ENCODE results near the gene METTL24.
"Not testable (repeated sequence)": the region's sequence is repeated elsewhere in the genome, so short reads cannot be mapped to it uniquely, and the experiment has no call there.

Gene METTL24

DNA sequence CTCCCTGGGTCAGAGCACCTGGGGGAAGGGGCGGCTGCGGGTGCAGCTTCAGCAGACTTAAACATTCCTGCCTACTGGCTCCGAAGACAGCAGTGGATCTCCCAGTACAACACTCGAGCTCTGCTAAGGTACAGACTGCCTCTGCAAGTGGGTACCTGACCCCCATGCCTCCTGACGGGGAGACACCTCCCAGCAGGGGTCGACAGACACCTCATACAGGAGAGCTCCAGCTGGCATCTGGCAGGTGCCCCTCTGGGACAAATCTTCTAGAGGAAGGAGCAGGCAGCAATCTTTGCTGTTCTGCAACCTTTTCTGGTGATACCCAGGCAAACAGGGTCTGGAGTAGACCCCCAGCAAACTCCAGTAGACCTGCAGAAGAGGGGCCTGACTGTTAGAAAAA is 54.5 kb downstream of the METTL24 start:
- H3K4me3 ChIP-seq (ENCODE audit: low read depth, low read length); H3K9ac ChIP-seq (ENCODE audit: low read depth, low read length); H3K4me1 ChIP-seq (ENCODE audit: control insufficient read depth, insufficient read depth, low read length); H3K9me3 ChIP-seq (ENCODE audit: control insufficient read depth, insufficient read depth, low read length); H3K27me3 ChIP-seq (ENCODE audit: control insufficient read depth, insufficient read depth, low read length); H3K36me3 ChIP-seq (ENCODE audit: control insufficient read depth, insufficient read depth, low read length): not testable (repeated sequence)

DNA sequence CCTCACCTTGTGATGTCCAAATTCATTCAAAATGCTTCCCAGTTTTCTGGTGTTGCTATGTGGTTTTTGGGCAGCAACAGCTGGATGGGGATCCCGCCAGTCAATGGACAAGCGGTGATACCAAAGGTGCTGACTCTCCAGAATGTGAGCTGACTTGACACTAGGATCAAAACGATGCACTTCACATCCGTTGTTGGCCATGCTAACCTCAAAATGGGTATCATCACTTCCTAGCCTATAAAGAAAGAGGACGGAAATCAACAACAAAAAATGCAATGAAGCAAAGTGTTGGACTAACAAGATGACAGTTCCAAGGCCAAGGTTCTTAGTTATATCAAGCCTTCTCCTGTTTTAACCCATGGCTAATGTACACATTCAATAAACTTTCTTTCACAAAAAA is 59.2 kb downstream of the METTL24 start:
- H3K36me3 ChIP-seq (ENCODE audit: control insufficient read depth, insufficient read depth, low read length): no peaks in the 10 kb centered on the region
- no peak overlapping the region for H3K9ac ChIP-seq (ENCODE audit: low read depth, low read length)
- H3K4me1 ChIP-seq (ENCODE audit: control insufficient read depth, insufficient read depth, low read length): no peaks in the 10 kb centered on the region
- H3K4me3 ChIP-seq (ENCODE audit: low read depth, low read length): no peak overlapping the region
- no peaks in the 10 kb centered on the region for H3K27me3 ChIP-seq (ENCODE audit: control insufficient read depth, insufficient read depth, low read length)
- H3K9me3 ChIP-seq (ENCODE audit: control insufficient read depth, insufficient read depth, low read length): no peaks in the 10 kb centered on the region

DNA sequence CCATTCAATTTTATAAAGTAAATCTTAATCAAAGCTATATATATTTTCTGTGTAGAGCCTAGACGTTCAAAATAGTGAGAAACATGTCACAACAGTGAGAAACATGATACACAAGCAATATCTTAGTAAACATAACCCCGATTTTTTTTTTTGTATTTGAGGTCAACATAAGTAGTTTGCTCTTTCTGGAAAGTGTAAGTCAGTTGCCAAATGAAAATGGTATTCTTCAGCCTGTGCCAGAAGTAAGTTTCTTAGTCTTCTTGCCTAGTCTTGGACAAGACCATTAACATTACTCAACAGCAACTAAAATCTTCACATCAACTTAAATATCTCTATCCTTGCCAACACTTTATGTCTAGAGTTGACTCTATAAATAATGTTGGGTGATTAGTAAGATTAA is 59.7 kb downstream of the METTL24 start:
- no peaks in the 10 kb centered on the region for H3K9me3 ChIP-seq (ENCODE audit: control insufficient read depth, insufficient read depth, low read length)
- H3K4me1 ChIP-seq (ENCODE audit: control insufficient read depth, insufficient read depth, low read length): no peaks in the 10 kb centered on the region
- no peak overlapping the region for H3K9ac ChIP-seq (ENCODE audit: low read depth, low read length)
- no peaks in the 10 kb centered on the region for H3K36me3 ChIP-seq (ENCODE audit: control insufficient read depth, insufficient read depth, low read length)
- H3K4me3 ChIP-seq (ENCODE audit: low read depth, low read length): no peak overlapping the region
- no peaks in the 10 kb centered on the region for H3K27me3 ChIP-seq (ENCODE audit: control insufficient read depth, insufficient read depth, low read length)

DNA sequence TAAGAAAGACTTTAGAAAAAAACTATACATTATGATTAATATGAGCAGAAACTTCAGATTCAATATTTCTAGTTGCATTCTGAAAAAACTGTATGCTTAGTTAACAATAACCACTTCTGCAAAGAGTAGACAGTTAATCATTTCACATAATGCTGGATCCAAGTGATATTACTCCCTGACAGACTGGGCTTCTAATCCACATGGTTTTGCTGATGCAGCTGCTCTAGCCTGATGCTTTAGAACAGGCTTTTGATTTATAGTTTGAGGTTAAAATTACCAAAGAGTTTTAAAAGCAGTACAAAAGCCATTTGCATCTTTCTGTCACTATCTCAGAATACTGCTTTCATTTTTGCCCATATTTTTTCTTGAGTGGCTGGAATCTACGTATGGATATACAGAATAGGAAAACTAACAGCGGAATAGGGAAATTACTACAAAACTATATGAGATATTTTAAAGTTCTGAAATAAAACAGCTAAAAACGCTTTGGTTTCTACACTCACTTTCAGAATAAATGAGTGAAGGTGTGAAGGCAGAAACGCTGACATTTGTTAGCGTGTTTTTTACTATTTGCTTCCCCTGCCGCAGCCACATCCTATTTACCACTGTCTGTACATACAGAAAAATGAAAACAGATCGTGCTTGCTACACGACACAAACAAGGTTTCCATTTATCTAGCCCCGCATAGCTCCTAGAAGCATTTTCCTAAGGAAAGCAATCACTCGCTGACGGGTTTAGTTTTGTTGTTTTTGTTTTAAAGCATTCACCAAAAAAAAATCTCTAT is 61.7 kb downstream of the METTL24 start:
- Histone ChIP-seq H3K36me3 (ENCODE audit: control insufficient read depth, insufficient read depth, low read length) (no peaks in the 10 kb centered on the region), H3K9me3 (ENCODE audit: control insufficient read depth, insufficient read depth, low read length) (no peaks in the 10 kb centered on the region), H3K4me3 (ENCODE audit: low read depth, low read length) (no peak overlapping the region), H3K4me1 (ENCODE audit: control insufficient read depth, insufficient read depth, low read length) (no peaks in the 10 kb centered on the region), H3K9ac (ENCODE audit: low read depth, low read length) (no peak overlapping the region), H3K27me3 (ENCODE audit: control insufficient read depth, insufficient read depth, low read length) (no peaks in the 10 kb centered on the region)

DNA sequence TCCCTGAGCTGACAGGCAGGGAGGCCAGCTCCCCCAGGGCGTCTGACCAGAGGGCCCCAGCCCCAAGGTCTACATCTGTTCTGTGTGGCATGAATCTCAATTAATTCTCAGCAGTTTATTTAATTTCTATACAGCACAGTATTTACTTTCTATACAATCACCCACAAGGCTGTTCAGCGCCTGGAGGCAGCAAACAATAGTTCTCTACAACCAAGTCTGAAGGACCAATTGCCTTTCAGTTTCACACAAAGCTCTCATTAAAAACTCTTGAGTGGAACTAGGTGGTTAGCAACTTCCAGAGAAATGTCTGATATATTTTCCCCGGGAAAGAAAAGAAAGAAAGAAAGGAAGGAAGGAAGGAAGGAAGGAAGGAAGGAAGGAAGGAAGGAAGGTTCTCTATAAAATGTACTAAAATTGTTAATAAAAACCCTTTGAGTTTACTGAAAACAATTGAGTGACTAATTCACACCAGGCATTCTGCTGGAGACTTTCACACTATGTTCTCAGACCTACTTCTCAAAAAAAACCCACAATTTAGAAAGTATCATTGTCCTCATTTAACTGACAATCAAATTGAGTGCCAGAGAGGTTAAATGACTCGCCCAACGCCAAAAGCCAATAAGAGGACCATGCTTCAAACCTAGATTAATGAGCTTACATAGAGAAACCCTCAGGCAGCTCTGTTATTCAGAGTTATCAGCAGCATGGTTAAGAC is 62.5 kb downstream of the METTL24 start:
- Histone ChIP-seq H3K36me3 (ENCODE audit: control insufficient read depth, insufficient read depth, low read length) (no peaks in the 10 kb centered on the region), H3K9ac (ENCODE audit: low read depth, low read length) (no peak overlapping the region), H3K9me3 (ENCODE audit: control insufficient read depth, insufficient read depth, low read length) (no peaks in the 10 kb centered on the region), H3K4me1 (ENCODE audit: control insufficient read depth, insufficient read depth, low read length) (no peaks in the 10 kb centered on the region), H3K4me3 (ENCODE audit: low read depth, low read length) (no peak overlapping the region), H3K27me3 (ENCODE audit: control insufficient read depth, insufficient read depth, low read length) (no peaks in the 10 kb centered on the region)

DNA sequence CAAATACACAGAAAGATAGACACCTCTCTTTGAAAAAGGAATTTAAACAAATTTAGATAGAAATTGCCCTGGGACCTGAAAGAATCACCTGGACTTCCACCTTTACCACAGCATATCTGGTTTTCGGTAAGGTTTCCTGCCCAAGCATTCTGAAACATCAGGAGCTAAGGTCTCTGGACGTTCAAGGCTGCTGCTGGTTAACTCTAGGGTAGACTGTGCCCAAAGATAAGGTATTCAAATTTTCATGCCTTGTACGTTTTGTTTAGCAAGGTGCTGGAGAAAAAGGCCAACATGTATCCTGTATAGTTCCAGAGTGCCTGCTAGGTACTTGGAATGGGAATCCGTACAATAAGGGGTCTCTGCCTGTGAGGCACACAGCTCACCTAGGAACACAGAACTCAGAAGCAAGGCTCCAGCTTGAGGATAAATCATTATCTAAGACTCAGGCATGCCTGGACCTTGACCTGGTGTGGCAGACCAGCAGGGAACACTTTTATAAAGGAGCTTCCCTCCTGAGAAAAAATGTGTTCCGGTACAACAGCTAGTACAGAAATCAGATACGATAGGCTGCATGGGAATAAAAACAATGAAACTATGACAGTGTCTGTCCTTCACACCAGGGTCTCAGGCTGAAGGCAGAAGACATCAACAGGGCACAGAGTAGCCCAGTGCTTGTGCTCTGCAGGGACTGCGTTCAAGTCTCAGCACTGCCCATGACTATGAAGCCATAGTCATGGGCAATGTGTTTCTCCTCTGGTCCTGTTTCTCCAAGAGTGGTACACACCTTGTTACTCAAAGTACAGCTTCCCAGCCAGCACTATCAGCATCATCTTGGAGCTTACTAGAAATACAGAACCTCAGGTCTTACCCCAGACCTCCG is 70.4 kb downstream of the METTL24 start:
- Histone ChIP-seq H3K4me1 (ENCODE audit: control insufficient read depth, insufficient read depth, low read length) (peaks cover 7% of the 10 kb centered on the region), H3K9ac (ENCODE audit: low read depth, low read length) (no peak overlapping the region), H3K9me3 (ENCODE audit: control insufficient read depth, insufficient read depth, low read length) (no peaks in the 10 kb centered on the region), H3K27me3 (ENCODE audit: control insufficient read depth, insufficient read depth, low read length) (no peaks in the 10 kb centered on the region), H3K36me3 (ENCODE audit: control insufficient read depth, insufficient read depth, low read length) (no peaks in the 10 kb centered on the region), H3K4me3 (ENCODE audit: low read depth, low read length) (no peak overlapping the region)

DNA sequence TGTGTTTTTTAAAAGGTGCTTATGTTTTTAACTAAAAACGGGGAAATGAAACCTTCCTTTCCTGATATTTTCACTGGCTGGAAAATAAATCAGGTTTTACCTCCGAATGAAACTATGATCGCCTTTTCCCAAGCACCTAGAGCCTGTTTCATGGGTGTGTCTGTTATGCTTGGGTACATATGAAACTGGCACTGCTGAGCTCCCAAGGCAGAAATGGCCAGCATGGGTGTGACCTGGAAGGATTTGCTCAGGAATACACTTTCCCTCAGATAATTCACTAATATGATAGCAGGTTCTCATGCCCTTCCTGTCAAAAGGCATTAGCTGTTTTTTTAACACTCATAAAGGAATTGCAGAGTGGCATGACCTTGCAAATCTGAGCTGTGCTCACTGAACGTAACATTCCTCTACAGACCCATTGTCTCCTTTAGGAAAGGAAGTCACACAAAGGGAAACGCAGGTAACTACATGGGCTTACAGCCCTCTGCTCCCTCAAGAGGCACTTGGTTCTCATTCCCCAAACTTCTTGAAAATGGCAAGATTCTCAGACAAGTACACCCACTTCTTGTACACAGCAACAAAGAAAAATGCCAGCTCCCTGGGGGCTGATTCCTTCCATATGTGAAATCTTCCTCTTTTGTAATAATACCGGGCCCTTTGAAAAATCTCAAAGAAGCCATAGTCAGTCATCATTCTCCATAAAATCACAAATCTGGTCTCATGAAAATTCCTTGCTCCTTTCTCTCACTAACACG is 72.7 kb downstream of the METTL24 start:
- Histone ChIP-seq H3K27me3 (ENCODE audit: control insufficient read depth, insufficient read depth, low read length) (no peaks in the 10 kb centered on the region), H3K4me3 (ENCODE audit: low read depth, low read length) (no peak overlapping the region)

DNA sequence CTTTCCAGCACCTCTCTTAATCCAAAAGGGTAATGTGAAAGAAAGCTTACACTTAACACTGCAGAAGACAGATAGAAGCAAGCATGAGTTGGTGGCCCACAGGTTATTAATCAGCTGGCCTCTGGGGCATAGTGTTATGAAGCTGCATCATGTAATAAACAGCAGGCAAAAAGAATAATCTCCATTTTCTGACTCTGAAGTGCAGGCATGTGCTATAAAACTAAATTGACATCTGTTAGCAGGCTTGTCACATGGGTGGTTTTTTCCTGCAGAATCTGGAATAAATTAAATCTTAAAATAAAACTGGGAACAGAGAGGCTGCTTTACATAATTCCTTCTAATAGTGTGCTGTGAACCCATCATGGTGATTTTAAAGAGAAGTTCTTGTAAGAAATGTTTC is 73.3 kb downstream of the METTL24 start:
- Histone ChIP-seq H3K4me3 (ENCODE audit: low read depth, low read length) (no peak overlapping the region), H3K36me3 (ENCODE audit: control insufficient read depth, insufficient read depth, low read length) (no peaks in the 10 kb centered on the region), H3K9me3 (ENCODE audit: control insufficient read depth, insufficient read depth, low read length) (no peaks in the 10 kb centered on the region), H3K27me3 (ENCODE audit: control insufficient read depth, insufficient read depth, low read length) (no peaks in the 10 kb centered on the region), H3K9ac (ENCODE audit: low read depth, low read length) (no peak overlapping the region), H3K4me1 (ENCODE audit: control insufficient read depth, insufficient read depth, low read length) (peaks cover 7% of the 10 kb centered on the region)

More for the DNA sequence above, 72.7 kb downstream of the METTL24 start:
- no peaks in the 10 kb centered on the region for H3K9me3 ChIP-seq (ENCODE audit: control insufficient read depth, insufficient read depth, low read length)
- no peaks in the 10 kb centered on the region for H3K36me3 ChIP-seq (ENCODE audit: control insufficient read depth, insufficient read depth, low read length)
- H3K4me1 ChIP-seq (ENCODE audit: control insufficient read depth, insufficient read depth, low read length): peaks cover 7% of the 10 kb centered on the region
- H3K9ac ChIP-seq (ENCODE audit: low read depth, low read length): no peak overlapping the region

DNA sequence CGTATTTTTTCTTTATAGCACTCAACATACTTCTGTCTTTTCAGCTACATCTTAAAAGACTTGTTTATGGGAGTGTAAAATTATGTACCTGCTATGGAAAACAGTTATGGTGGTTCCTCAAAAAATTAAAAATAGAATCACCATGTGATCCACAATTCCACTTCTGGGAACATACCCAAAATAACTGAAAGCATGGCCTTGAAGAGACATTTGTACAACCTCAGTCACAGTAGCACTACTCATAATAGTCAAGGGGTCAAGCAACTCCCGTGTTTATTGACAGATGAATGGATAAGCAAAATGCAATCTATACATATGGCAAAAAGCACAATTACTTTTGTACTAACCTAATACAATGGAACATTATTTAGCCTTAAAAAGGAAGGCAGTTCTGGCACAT is 74.5 kb downstream of the METTL24 start:
- Histone ChIP-seq H3K36me3 (ENCODE audit: control insufficient read depth, insufficient read depth, low read length) (no peaks in the 10 kb centered on the region), H3K9ac (ENCODE audit: low read depth, low read length) (no peak overlapping the region), H3K4me1 (ENCODE audit: control insufficient read depth, insufficient read depth, low read length) (peaks cover 7% of the 10 kb centered on the region), H3K9me3 (ENCODE audit: control insufficient read depth, insufficient read depth, low read length) (no peaks in the 10 kb centered on the region), H3K4me3 (ENCODE audit: low read depth, low read length) (no peak overlapping the region), H3K27me3 (ENCODE audit: control insufficient read depth, insufficient read depth, low read length) (no peaks in the 10 kb centered on the region)

DNA sequence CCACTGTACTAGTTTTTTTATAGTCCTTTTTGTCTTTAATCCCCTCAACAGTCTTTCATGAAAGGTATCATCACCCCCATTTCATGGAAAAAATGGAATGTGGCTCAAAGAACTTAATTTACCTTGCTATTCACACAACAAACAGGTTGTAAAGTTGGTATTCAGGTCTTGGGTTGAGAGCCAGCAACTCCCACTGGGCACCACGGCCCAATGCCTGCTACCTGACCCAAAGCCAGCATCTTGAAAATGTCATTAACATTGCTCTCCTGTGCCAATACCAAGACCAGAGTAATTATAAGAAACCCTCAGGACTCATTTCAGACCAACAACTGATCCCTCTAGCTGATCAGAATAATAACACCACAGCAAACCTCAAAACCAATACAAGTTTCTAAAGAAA is 75.7 kb downstream of the METTL24 start:
- no peaks in the 10 kb centered on the region for H3K36me3 ChIP-seq (ENCODE audit: control insufficient read depth, insufficient read depth, low read length)
- H3K9ac ChIP-seq (ENCODE audit: low read depth, low read length): no peak overlapping the region
- H3K4me3 ChIP-seq (ENCODE audit: low read depth, low read length): no peak overlapping the region
- H3K9me3 ChIP-seq (ENCODE audit: control insufficient read depth, insufficient read depth, low read length): no peaks in the 10 kb centered on the region
- H3K27me3 ChIP-seq (ENCODE audit: control insufficient read depth, insufficient read depth, low read length): no peaks in the 10 kb centered on the region
- peaks cover 7% of the 10 kb centered on the region for H3K4me1 ChIP-seq (ENCODE audit: control insufficient read depth, insufficient read depth, low read length)

DNA sequence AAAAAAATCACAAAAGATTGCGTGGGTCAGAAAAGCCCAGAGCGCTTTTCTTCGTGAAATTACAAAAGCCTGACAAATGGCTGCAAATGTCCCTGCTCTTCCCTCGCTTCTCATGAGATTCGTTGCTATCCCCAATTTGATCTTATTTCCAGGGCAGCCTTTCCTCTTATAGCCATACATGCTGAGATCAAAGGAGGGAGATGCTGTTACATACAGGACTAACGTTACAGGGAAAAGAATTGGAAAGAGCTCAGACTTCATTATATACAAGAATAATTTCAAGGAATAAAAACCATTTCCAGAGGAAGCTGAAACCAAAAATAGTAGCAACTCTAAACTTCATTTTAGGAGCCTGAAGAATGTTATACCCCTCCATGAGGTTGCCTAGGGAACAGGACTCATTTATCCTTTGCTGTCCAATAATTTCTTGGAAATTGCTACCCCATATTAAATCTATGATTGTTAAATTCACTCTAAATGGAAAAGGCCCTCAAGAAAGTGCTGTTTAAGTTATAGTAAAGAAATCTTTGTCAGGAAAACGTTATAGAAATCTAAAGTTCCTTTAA is 81.0 kb downstream of the METTL24 start:
- H3K27me3 ChIP-seq (ENCODE audit: control insufficient read depth, insufficient read depth, low read length): no peaks in the 10 kb centered on the region
- no peak overlapping the region for H3K4me3 ChIP-seq (ENCODE audit: low read depth, low read length)
- no peaks in the 10 kb centered on the region for H3K9me3 ChIP-seq (ENCODE audit: control insufficient read depth, insufficient read depth, low read length)
- H3K36me3 ChIP-seq (ENCODE audit: control insufficient read depth, insufficient read depth, low read length): no peaks in the 10 kb centered on the region
- H3K9ac ChIP-seq (ENCODE audit: low read depth, low read length): no peak overlapping the region
- peaks cover 4% of the 10 kb centered on the region for H3K4me1 ChIP-seq (ENCODE audit: control insufficient read depth, insufficient read depth, low read length)

All from iPS-15b (cell line).